B cell (primary cell): ENCODE data around the gene SLC38A10. TPM values are rescaled to one million over a fixed set of nuclear protein-coding genes. Genes with fewer than 3 reads are reported as not detected.

Source experiments
- ATAC-seq: fragments of 200-7000 bp; cut with Tn5 transposase; one replicate; pipeline ENCODE4 v1.10.0; 2021; ENCODE audit warnings: low read depth, mild to moderate bottlenecking, moderate number of reproducible peaks, moderate library complexity
- CTCF ChIA-PET: fragments of 350-600 bp; sonication (Branson Sonifier 250); formaldehyde crosslinking; loops from one replicate; lab custom pipeline; 2021; ENCODE audit warnings: antibody characterized with exemption, inconsistent platforms; lab: Charles Lee
- POLR2A ChIA-PET: fragments of 350-600 bp; sonication (Branson Sonifier 250); formaldehyde crosslinking; loops from one replicate; lab custom pipeline; 2021; ENCODE audit warnings: antibody characterized with exemption; lab: Charles Lee
- DNase-seq: peaks from one replicate; pipeline ENCODE4 v3.0.0; 2013
- H2AFZ ChIP-seq: 2 replicates; pipeline ENCODE4 v1.6.1; 2012; ENCODE audit warnings: mild to moderate bottlenecking, low read depth, low read length; ENCODE audit not compliant: insufficient read depth, poor library complexity, severe bottlenecking
- H3K27ac ChIP-seq, 2 donors: 1 replicate in 1 of 2; 2 replicates in 1 of 2; pipeline ENCODE4 v1.5.1; 2012 to 2013; ENCODE audit warnings: low read length in 2 of 2, mild to moderate bottlenecking in 2 of 2, moderate library complexity in 1 of 2
- H3K27me3 ChIP-seq, 4 experiments: fragments of 200-600 bp in 1 of 4; sonication (generic) in 1 of 4; replicated peaks in 1 of 4; 1 replicate in 2 of 4; 2 replicates in 2 of 4; pipeline versions ENCODE4 v1.6.1 to v1.7.0; 2013 to 2016; ENCODE audit warnings: low read length in 3 of 4, mild to moderate bottlenecking in 2 of 4, mixed read lengths in 1 of 4, moderate library complexity in 1 of 4; ENCODE audit not compliant: insufficient read depth in 4 of 4, control insufficient read depth in 3 of 4; ENCODE audit errors: control extremely low read depth in 1 of 4
- H3K36me3 ChIP-seq, 2 experiments: replicated peaks in 1 of 2; 1 replicate in 1 of 2; 2 replicates in 1 of 2; pipeline versions ENCODE4 v1.6.1 to v1.7.1; 2013; ENCODE audit warnings: low read length in 1 of 2; ENCODE audit not compliant: insufficient read depth in 2 of 2, control insufficient read depth in 1 of 2; ENCODE audit errors: control extremely low read depth in 1 of 2, extremely low read depth in 1 of 2
- H3K4me1 ChIP-seq, 2 donors: fragments of 200-600 bp in 1 of 2; sonication (generic) in 1 of 2; 1 replicate in 1 of 2; 2 replicates in 1 of 2; pipeline versions ENCODE4 v1.5.1 to v1.6.1; 2013 to 2017; ENCODE audit warnings: low read length in 2 of 2; ENCODE audit not compliant: control insufficient read depth in 2 of 2, insufficient read depth in 2 of 2
- H3K4me2 ChIP-seq: replicated peaks from 2 replicates; pipeline ENCODE3; 2012; ENCODE audit warnings: mild to moderate bottlenecking, low read depth, low read length; ENCODE audit not compliant: poor library complexity, severe bottlenecking
- H3K4me3 ChIP-seq, 5 experiments: fragments of 200-600 bp in 1 of 5; sonication (generic) in 1 of 5; 1 replicate in 3 of 5; 2 replicates in 2 of 5; pipeline versions ENCODE4 v1.5.1 to v1.7.0; 2011 to 2016; ENCODE audit warnings: low read length in 4 of 5, mild to moderate bottlenecking in 4 of 5, low read depth in 2 of 5, control low read depth in 1 of 5, moderate library complexity in 1 of 5; ENCODE audit not compliant: insufficient read depth in 1 of 5; ENCODE audit errors: control extremely low read depth in 1 of 5, extremely low read depth in 1 of 5
- H3K79me2 ChIP-seq: fragments of 200-600 bp; sonication (generic); one replicate; pipeline ENCODE4 v1.6.0; 2016; ENCODE audit warnings: low read length; ENCODE audit not compliant: control insufficient read depth, insufficient read depth
- H3K9ac ChIP-seq: fragments of 200-600 bp; sonication (generic); 2 replicates; pipeline ENCODE4 v1.6.1; 2017; ENCODE audit warnings: mild to moderate bottlenecking, low read length, moderate library complexity
- H3K9me3 ChIP-seq, 3 donors: one replicate each; pipeline versions ENCODE4 v1.6.1 to v1.7.1; 2013; ENCODE audit warnings: low read length in 2 of 3; ENCODE audit not compliant: control insufficient read depth in 2 of 3, insufficient read depth in 1 of 3; ENCODE audit errors: control extremely low read depth in 1 of 3
- H4K20me1 ChIP-seq: 2 replicates; pipeline ENCODE4 v1.6.0; 2012; ENCODE audit warnings: mild to moderate bottlenecking, low read length; ENCODE audit not compliant: insufficient read depth, control insufficient read depth, poor library complexity, severe bottlenecking
- H3K27ac Mint-ChIP-seq: one replicate; pipeline ENCODE4 v1.8.0; 2021; ENCODE audit warnings: mixed read lengths
- H3K27me3 Mint-ChIP-seq: one replicate; pipeline ENCODE4 v1.8.0; 2021; ENCODE audit warnings: mixed read lengths
- H3K4me1 Mint-ChIP-seq: one replicate; pipeline ENCODE4 v1.8.0; 2021; ENCODE audit warnings: mixed read lengths
- H3K4me3 Mint-ChIP-seq: one replicate; pipeline ENCODE4 v1.8.0; 2021; ENCODE audit warnings: mixed read lengths
- H3K9me3 Mint-ChIP-seq: one replicate; pipeline ENCODE4 v1.8.0; 2022; ENCODE audit warnings: mixed read lengths; ENCODE audit not compliant: insufficient read depth
- CTCF ChIP-seq: fragments of 200-600 bp; IDR thresholded peaks from one replicate; pipeline ENCODE4 v1.8.0; 2022; ENCODE audit warnings: antibody characterized with exemption, mild to moderate bottlenecking
- EZH2 ChIP-seq: IDR thresholded peaks from 2 replicates; pipeline ENCODE4 v1.6.1; 2012; ENCODE audit warnings: borderline replicate concordance, low read depth, mild to moderate bottlenecking, moderate library complexity, low read length; ENCODE audit not compliant: insufficient read depth, poor library complexity, severe bottlenecking
- WGBS: methylation state at CpG from one replicate; pipeline ENCODE4 v1.1.5; 2013; ENCODE audit warnings: missing lambda C conversion rate; ENCODE audit not compliant: insufficient coverage; 5-methylcytosine and 5-hydroxymethylcytosine counted together
- intact Hi-C: fragments of 100-400 bp; cut with micrococcal nuclease; formaldehyde crosslinking; loops from one replicate; pipeline ENCODE4 v1.10.0; 2022
- polyA plus RNA-seq: library from polyadenylated mRNA; depleted of rRNA; stranded (reverse); fragments of >200 nt; gene quantifications from 2 replicates; pipeline ENCODE4 v1.2.3, GENCODE V29; 2012
- total RNA-seq, 2 donors: library from RNA; stranded (reverse); fragments of 120-200 nt in 1 of 2; gene quantifications; 1 replicate in 1 of 2; 2 replicates in 1 of 2; pipeline versions ENCODE4 v1.2.3 to v1.2.4, GENCODE V29; 2013 to 2022

SLC38A10 gene
- total and polyA plus RNA-seq, 2 donors (not counting 1 experiment from before 2014, with no cell fraction given) = 76.1 to 104 TPM

GRCh38 chr17:81229666-81229920, 65.5 kb downstream of the SLC38A10 start:
- Histone ChIP-seq H3K27ac (peak overlapping the region in 1 of 2 donors; percentile 77), H2AFZ (no peak overlapping the region), H3K79me2 (peaks cover 16% of the 10 kb centered on the region), H3K27me3 (no peaks in the 10 kb centered on the region), H3K4me3 (no peak overlapping the region), H4K20me1 (peaks cover 33% of the 10 kb centered on the region), H3K4me1 (peaks cover 19 to 26% of the 10 kb centered on the region in 2 donors), H3K9ac (no peak overlapping the region), H3K9me3 (peaks cover 0 to 9% (median 0%) of the 10 kb centered on the region in 3 donors), H3K36me3 (peaks cover 0 to 47% of the 10 kb centered on the region in 2 experiments), H3K4me2 (no peak overlapping the region)
- H3K4me3 Mint-ChIP-seq = no peak overlapping the region
- CTCF ChIA-PET = interaction anchor here (0.7 kb wide), 1 partner anchor 62 kb away, joined by 3 read pairs; no protein-coding TSS in a partner anchor
- no peaks in the 10 kb centered on the region for H3K27me3 Mint-ChIP-seq
- TF ChIP-seq CTCF (no peak), EZH2 (no peak)
- H3K27ac Mint-ChIP-seq = peak overlapping the region; percentile 56
- intact Hi-C loops = no loop called here
- WGBS = 97% methylated on average over 14 of the region's 14 CpGs
- peaks cover 33% of the 10 kb centered on the region for H3K4me1 Mint-ChIP-seq
- no peaks in the 10 kb centered on the region for H3K9me3 Mint-ChIP-seq
- POLR2A ChIA-PET = interaction anchor here (0.6 to 2.1 kb wide), 2 partner anchors 9 to 333 kb away, joined by 3 to 19 read pairs; partner anchors contain the start of genes NDUFAF8 and TEPSIN
- DNase-seq = peak; percentile 18
- no peak for ATAC-seq

GRCh38 chr17:81228834-81229665, 66.1 kb downstream of the SLC38A10 start:
- peaks cover 0 to 47% of the 10 kb centered on the region in 2 experiments for H3K36me3 ChIP-seq
- no peak overlapping the region for H3K9ac ChIP-seq
- TF ChIP-seq EZH2 (no peak), CTCF (no peak)
- no peaks in the 10 kb centered on the region for H3K27me3 Mint-ChIP-seq
- H3K9me3 ChIP-seq = peaks cover 0 to 9% (median 0%) of the 10 kb centered on the region in 3 donors
- peaks cover 33% of the 10 kb centered on the region for H3K4me1 Mint-ChIP-seq
- peaks cover 12% of the 10 kb centered on the region for H3K79me2 ChIP-seq
- H3K4me1 ChIP-seq = peaks cover 21 to 28% of the 10 kb centered on the region in 2 donors
- no peak for DNase-seq
- ChIA-PET CTCF (interaction anchor here (0.7 to 1.3 kb wide), 3 partner anchors 12 to 87 kb away, joined by 3 to 4 read pairs (median 4); no protein-coding TSS in a partner anchor), POLR2A (interaction anchor here (0.6 to 2.1 kb wide), 3 partner anchors 9 to 334 kb away, joined by 3 to 19 read pairs (median 6); partner anchors contain the start of genes NDUFAF8 and TEPSIN)
- peak; percentile 15 for ATAC-seq
- WGBS = 88% methylated on average over 30 of the region's 32 CpGs
- intact Hi-C loops = loop anchor here (1.0 kb wide), 2 partner anchors 10 to 255 kb away; partner anchors contain the start of genes NDUFAF8 and TEPSIN
- H4K20me1 ChIP-seq = peaks cover 28% of the 10 kb centered on the region
- H3K4me3 ChIP-seq = no peak overlapping the region
- peak overlapping the region; percentile 65 to 77 for H3K27ac ChIP-seq
- H3K4me3 Mint-ChIP-seq = peak overlapping the region; percentile 29
- H3K27ac Mint-ChIP-seq = peak overlapping the region; percentile 91
- no peaks in the 10 kb centered on the region for H3K27me3 ChIP-seq
- peak overlapping the region; percentile 78 for H2AFZ ChIP-seq
- H3K4me2 ChIP-seq = peak overlapping the region; percentile 67
- no peaks in the 10 kb centered on the region for H3K9me3 Mint-ChIP-seq
